ENCODE data around the gene RBMS3. TPM values are rescaled to one million over a fixed set of nuclear protein-coding genes. Genes with fewer than 3 reads are reported as not detected.
"Not testable (repeated sequence)": the region's sequence is repeated elsewhere in the genome, so short reads cannot be mapped to it uniquely, and the experiment has no call there.

The RBMS3 gene
- total RNA-seq, 1 experiment from 2014 or later = 74.2 TPM

- intact Hi-C loops (cut with micrococcal nuclease) = no loop called here
- peaks cover 12% of the 10 kb centered on the region for H3K9me3 Mint-ChIP-seq (ENCODE audit: unreplicated experiment)
- no peak overlapping the region for H3K27ac Mint-ChIP-seq (ENCODE audit: low read depth, unreplicated experiment)
- no peaks in the 10 kb centered on the region for H3K27me3 Mint-ChIP-seq (ENCODE audit: insufficient read depth, unreplicated experiment)
- no peak for DNase-seq (ENCODE audit: unreplicated experiment)
- CTCF ChIA-PET = interaction anchor here (0.5 to 1.2 kb wide), 2 partner anchors 32 to 720 kb away, joined by 3 read pairs; no protein-coding TSS in a partner anchor
- peaks cover 10% of the 10 kb centered on the region for H3K4me1 Mint-ChIP-seq (ENCODE audit: insufficient read depth, unreplicated experiment)
- peaks cover 11% of the 10 kb centered on the region for H3K36me3 Mint-ChIP-seq (ENCODE audit: insufficient read depth, unreplicated experiment)
- no peak overlapping the region for H3K4me3 Mint-ChIP-seq (ENCODE audit: unreplicated experiment)
- POLR2A ChIA-PET = no interaction called here
- TF ChIP-seq CTCF (IDR thresholded peaks at IDR 0.05; ENCODE audit: unreplicated experiment) = no peak
- BruUV-seq (replicated peaks) = no TSS peak
Observed at GRCh38 chr3:29668233-29668632, 387.4 kb downstream of the RBMS3 start.

- Mint-ChIP-seq H3K27ac (ENCODE audit: low read depth, unreplicated experiment) (no peak overlapping the region), H3K27me3 (ENCODE audit: insufficient read depth, unreplicated experiment) (no peaks in the 10 kb centered on the region), H3K9me3 (ENCODE audit: unreplicated experiment) (peaks cover 14% of the 10 kb centered on the region), H3K4me3 (ENCODE audit: unreplicated experiment) (no peak overlapping the region), H3K4me1 (ENCODE audit: insufficient read depth, unreplicated experiment) (peaks cover 10% of the 10 kb centered on the region), H3K36me3 (ENCODE audit: insufficient read depth, unreplicated experiment) (peaks cover 11% of the 10 kb centered on the region)
- no peak for TF ChIP-seq CTCF (IDR thresholded peaks at IDR 0.05; ENCODE audit: unreplicated experiment)
- CTCF ChIA-PET = interaction anchor here (0.5 to 1.2 kb wide), 4 partner anchors 11 to 719 kb away, joined by 3 read pairs; no protein-coding TSS in a partner anchor
- DNase-seq (ENCODE audit: unreplicated experiment) = peak; percentile 28
- POLR2A ChIA-PET = no interaction called here
- BruUV-seq (replicated peaks) = no TSS peak
- intact Hi-C loops (cut with micrococcal nuclease) = no loop called here
Observed at GRCh38 chr3:29668728-29669127, 387.9 kb downstream of the RBMS3 start.

GRCh38 chr3:29670476-29670875, 389.6 kb downstream of the RBMS3 start:
- H3K27me3 Mint-ChIP-seq (ENCODE audit: insufficient read depth, unreplicated experiment); BruUV-seq (replicated peaks); DNase-seq (ENCODE audit: unreplicated experiment); H3K27ac Mint-ChIP-seq (ENCODE audit: low read depth, unreplicated experiment); intact Hi-C loops (cut with micrococcal nuclease); H3K4me3 Mint-ChIP-seq (ENCODE audit: unreplicated experiment); POLR2A ChIA-PET; H3K36me3 Mint-ChIP-seq (ENCODE audit: insufficient read depth, unreplicated experiment); H3K4me1 Mint-ChIP-seq (ENCODE audit: insufficient read depth, unreplicated experiment): not testable (repeated sequence)
- CTCF ChIA-PET = interaction anchor here (0.8 kb wide), 1 partner anchor 15 kb away, joined by 3 read pairs; no protein-coding TSS in a partner anchor
- peaks cover 14% of the 10 kb centered on the region for H3K9me3 Mint-ChIP-seq (ENCODE audit: unreplicated experiment)

- DNase-seq (ENCODE audit: unreplicated experiment) = no peak
- ChIA-PET POLR2A (interaction anchor here (0.6 to 1.0 kb wide), 4 partner anchors 29 to 759 kb away, joined by 3 read pairs; no protein-coding TSS in a partner anchor), CTCF (no interaction called here)
- Mint-ChIP-seq H3K4me3 (ENCODE audit: unreplicated experiment) (no peak overlapping the region), H3K27me3 (ENCODE audit: insufficient read depth, unreplicated experiment) (no peaks in the 10 kb centered on the region), H3K9me3 (ENCODE audit: unreplicated experiment) (peaks cover 7% of the 10 kb centered on the region), H3K36me3 (ENCODE audit: insufficient read depth, unreplicated experiment) (peaks cover 24% of the 10 kb centered on the region), H3K4me1 (ENCODE audit: insufficient read depth, unreplicated experiment) (peaks cover 1% of the 10 kb centered on the region), H3K27ac (ENCODE audit: low read depth, unreplicated experiment) (no peak overlapping the region)
- TF ChIP-seq CTCF (IDR thresholded peaks at IDR 0.05; ENCODE audit: unreplicated experiment) = no peak
- no TSS peak for BruUV-seq (replicated peaks)
- intact Hi-C loops (cut with micrococcal nuclease) = no loop called here
Observed at GRCh38 chr3:29677421-29677820, 396.6 kb downstream of the RBMS3 start.

- H3K27ac Mint-ChIP-seq (ENCODE audit: low read depth, unreplicated experiment) = no peak overlapping the region
- DNase-seq (ENCODE audit: unreplicated experiment) = no peak
- peaks cover 15% of the 10 kb centered on the region for H3K4me1 Mint-ChIP-seq (ENCODE audit: insufficient read depth, unreplicated experiment)
- CTCF ChIA-PET = interaction anchor here (0.9 kb wide), 1 partner anchor 11 kb away, joined by 3 read pairs; no protein-coding TSS in a partner anchor
- no peaks in the 10 kb centered on the region for H3K9me3 Mint-ChIP-seq (ENCODE audit: unreplicated experiment)
- BruUV-seq (replicated peaks) = no TSS peak
- POLR2A ChIA-PET = interaction anchor here (0.6 to 1.0 kb wide), 3 partner anchors 10 to 82 kb away, joined by 3 to 4 read pairs (median 3); no protein-coding TSS in a partner anchor
- H3K27me3 Mint-ChIP-seq (ENCODE audit: insufficient read depth, unreplicated experiment) = no peaks in the 10 kb centered on the region
- peaks cover 24% of the 10 kb centered on the region for H3K36me3 Mint-ChIP-seq (ENCODE audit: insufficient read depth, unreplicated experiment)
- no peak for TF ChIP-seq CTCF (IDR thresholded peaks at IDR 0.05; ENCODE audit: unreplicated experiment)
- no peak overlapping the region for H3K4me3 Mint-ChIP-seq (ENCODE audit: unreplicated experiment)
- intact Hi-C loops (cut with micrococcal nuclease) = no loop called here
Observed at GRCh38 chr3:29679944-29680343, 399.1 kb downstream of the RBMS3 start.

All from MCF 10A (cell line).